AG09319 (cell line): ENCODE data around the gene MTPN.

ENCODE experiments used
- DNase-seq: peaks from one replicate; pipeline ENCODE4 v3.0.0-alpha.2; 2010; ENCODE audit warnings: low read depth; ENCODE audit errors: extremely low read depth
- TF ChIP-seq, protein P1 (sequence below): IDR thresholded peaks from 2 replicates; pipeline ENCODE4 v1.5.1; 2011; ENCODE audit warnings: low read depth, mild to moderate bottlenecking, inconsistent platforms, low read length, moderate library complexity

The MTPN gene, protein sequence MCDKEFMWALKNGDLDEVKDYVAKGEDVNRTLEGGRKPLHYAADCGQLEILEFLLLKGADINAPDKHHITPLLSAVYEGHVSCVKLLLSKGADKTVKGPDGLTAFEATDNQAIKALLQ

DNA sequence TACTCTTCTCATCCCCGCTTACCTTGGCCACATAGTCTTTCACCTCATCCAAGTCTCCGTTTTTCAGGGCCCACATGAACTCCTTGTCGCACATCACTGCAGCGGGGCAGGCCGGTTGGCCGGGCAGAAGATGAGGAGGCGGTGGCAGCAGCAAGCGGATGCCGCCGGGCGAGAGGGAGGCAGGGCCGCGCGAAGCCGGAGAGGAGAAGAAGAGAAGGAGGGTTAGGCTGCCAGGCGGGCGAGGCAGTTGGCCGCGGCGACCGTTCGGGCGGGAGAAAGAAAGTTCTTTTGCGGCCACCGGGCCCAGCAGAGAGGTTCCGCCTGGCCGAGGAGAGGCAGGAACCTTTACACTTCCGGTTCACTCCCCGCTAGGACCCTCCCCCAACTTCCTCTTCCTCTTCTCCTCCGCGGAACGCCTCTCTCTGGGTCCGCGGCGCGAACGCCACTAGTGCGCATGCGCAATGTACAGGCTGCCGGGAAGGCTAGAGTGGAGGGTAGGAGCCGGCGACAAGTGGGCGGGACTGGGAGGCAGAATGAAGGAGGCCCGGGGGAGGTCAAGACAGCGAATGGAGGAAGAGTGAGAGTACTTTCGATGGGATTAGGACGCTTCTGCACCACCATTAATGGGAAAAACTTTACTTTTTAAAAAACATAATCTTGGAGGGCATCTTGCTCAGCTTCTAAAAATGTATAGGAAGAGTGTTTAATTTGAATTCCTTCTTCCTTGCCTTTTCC lies at the start of gene MTPN:
TSS of gene MTPN (minus strand) at position 353 of the 735 bp plus-strand sequence. CDS start at position 94, 259 bp downstream.
- DNase-seq: peak; percentile 82
- TF ChIP-seq, protein P1, sequence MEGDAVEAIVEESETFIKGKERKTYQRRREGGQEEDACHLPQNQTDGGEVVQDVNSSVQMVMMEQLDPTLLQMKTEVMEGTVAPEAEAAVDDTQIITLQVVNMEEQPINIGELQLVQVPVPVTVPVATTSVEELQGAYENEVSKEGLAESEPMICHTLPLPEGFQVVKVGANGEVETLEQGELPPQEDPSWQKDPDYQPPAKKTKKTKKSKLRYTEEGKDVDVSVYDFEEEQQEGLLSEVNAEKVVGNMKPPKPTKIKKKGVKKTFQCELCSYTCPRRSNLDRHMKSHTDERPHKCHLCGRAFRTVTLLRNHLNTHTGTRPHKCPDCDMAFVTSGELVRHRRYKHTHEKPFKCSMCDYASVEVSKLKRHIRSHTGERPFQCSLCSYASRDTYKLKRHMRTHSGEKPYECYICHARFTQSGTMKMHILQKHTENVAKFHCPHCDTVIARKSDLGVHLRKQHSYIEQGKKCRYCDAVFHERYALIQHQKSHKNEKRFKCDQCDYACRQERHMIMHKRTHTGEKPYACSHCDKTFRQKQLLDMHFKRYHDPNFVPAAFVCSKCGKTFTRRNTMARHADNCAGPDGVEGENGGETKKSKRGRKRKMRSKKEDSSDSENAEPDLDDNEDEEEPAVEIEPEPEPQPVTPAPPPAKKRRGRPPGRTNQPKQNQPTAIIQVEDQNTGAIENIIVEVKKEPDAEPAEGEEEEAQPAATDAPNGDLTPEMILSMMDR: no peak

DNA sequence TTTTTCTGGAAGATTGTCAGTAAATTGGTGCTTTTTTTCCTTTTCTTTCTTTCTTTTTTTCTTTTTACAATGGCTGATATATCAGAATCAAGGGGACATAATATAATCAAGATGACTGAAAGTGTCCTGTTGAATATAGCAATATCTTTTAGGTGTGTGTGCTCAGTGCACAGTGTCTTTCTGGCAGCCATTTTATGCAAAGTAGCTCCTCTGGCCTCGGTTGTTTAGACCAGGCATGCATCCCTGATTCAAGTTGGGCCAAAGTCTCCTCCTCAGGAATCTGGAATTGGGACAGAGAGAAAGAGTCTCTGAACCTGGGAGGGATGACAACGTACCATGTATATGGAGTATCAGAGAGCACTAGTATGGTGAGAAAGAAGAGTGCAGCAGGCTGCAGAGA lies 49.0 kb upstream of the MTPN start:
- TF ChIP-seq, protein P1: no peak
- DNase-seq: no peak

DNA sequence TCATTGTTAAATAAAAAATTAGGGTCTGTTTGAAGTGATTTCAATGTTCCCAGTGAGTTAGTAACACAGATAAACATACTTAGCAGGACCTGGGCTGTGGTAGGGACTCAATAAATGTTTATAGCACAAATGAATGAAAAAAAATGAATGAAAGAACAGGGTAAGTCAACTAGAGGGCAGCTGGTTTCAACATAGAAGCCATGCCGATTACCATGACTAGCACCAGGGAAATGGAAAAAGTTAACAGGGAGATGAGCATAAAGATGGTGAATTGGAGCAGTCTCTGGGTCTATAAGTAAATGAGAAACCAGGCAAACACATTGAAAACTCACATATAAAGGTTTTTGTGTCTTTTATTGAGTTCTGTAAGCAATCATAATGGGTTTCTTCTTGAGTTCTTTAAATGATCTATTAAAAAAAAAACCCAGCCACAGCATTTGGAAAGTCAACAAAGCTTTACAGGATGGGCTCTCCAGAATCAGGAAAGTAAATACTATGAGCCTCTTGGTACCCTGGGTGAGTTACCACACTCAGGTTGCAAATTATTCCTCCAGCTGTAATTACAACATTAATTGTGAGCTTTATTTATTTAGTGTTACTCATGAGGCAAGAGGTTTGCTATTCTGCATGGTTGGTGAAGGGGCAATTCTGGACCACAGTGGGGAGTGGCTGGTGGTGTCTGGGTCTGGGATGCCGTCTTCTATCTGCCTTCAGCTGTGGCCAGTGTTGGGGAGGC lies 46.1 kb upstream of the MTPN start:
- TF ChIP-seq, protein P1: no peak
- DNase-seq: no peak

DNA sequence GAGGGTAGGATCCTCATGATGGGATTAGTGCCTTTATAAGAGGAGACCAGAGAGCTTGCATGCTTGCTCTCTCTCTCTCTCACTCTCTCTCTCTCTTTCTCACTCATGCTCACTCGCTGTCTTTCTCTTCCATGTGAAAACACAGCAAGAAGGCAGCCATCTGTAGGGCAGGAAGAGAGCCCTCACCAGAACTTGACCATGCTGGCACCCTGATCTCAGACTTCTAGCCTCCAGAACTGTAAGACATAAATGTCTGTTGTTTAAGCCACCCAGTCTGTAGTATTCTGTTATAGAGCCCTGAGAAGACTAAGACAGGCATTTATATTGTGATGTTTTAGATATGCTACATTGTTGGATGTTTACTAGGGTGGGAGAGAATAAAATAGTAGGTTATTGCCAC lies 43.4 kb upstream of the MTPN start:
- DNase-seq: no peak
- TF ChIP-seq, protein P1: no peak

DNA sequence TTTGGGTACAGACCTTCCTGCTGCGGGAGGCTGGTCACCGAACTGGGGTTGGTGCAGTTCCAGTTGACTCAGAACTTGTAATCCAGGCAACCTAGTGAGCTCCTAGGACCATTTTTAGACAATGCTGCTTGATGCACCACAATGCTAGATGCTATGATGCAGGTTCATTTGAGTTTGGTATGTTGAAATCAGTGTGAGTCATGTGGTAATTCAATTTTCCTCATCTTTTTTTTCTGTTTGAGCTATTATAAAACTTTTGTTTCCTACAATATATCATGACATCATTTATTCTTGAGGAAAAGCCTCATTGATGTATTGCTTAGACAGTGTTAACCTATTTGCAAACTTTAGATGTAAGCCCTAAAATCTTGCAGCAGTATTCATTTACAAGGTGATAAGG lies 40.9 kb upstream of the MTPN start:
- DNase-seq: no peak
- TF ChIP-seq, protein P1: no peak

DNA sequence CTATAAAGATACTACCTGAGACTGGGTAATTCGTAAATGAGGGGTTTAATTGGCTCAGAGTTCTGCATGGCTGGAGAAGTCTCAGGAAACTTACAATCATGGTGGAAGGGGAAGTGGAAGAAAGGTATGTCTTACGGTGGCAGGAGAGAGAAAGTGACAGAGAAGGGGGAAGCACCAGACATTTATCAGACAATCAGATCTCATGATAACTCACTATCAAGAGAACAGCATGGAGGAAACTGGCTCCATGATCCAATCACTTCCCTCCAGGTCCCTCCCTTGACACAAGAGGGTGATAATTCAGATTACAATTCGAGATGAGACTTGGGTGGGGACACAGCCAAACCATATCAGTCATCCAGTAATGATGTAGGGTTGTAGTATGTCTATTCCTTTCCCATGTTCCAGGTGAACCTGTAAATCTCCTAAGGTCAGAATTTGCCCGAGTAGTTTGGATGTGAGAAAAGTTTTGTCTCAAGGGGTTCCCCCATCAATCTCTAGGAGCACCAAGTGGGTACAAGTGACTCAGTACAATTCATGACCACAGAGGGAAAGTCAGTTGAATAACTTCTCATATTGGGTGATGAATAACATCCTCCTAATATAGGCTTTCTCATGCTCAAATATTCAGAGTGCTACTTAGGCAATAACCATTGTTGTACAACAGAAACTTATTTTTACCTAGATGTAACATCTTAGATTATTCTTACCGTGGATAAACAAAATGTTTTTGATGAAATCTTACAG lies 39.7 kb upstream of the MTPN start:
- TF ChIP-seq, protein P1: no peak
- no peak for DNase-seq

DNA sequence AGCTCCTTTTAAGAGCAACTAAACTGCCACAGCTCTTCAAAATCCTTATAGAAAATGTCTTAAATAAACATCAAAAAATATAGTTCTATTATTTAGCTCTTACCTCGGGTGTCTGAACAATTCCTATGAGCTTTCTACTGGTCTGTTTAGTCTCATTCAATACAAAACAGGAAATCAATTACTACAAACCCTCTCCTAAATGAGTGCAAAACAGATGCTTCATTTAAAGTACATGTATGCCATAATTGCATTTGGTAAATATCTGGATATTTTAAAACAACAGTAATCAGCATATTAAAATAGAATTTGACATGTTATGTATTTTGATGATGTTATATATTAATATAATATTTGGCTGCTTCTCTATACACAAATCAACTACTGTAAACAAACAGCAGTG lies 38.5 kb upstream of the MTPN start:
- DNase-seq: no peak
- TF ChIP-seq, protein P1: no peak
